AG08395 (cell line): ENCODE measurements around the gene SMC1A.

ENCODE experiments used
- DNase-seq: peaks from one replicate; pipeline ENCODE4 v3.0.0; 2012; ENCODE audit warnings: mixed read lengths, low spot score

Gene SMC1A

DNA sequence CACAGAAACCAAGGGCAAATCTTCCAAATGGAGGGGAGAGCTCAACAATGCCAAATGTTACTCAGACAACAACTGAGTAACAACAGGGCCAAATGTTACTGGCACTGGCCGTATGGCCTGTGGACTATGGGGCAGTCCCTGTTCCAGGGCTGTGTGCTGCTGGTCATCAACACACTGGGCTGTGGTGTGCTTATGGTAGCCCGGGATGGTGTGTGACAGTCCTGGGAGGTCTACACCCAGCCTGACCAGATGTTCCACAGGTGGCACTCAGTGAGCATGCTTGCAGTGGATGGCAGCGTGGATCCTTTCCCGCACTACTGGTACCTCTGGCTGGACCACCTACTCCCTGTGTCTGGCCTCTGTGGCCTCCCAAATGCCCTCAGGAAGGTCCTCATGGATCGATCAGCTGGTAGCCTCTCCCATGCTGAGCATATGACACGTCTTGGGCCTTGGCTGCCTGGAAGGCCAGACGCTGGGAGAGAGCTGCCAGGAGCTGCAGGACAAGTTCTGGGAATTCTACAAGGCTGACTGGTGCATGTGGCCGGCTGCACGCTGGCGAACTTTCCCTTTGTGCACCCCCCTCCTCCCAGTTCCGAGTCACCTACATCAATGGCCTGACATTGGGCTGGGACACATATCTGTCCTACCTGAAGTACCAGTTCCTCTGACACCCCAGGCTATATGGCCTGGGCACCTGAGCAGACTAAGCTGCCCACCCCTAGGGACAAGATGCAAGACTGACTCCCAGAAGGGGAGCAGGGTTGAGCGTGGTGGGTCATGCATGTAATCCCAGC, 81.4 kb downstream of the SMC1A start:
- no peak for DNase-seq

DNA sequence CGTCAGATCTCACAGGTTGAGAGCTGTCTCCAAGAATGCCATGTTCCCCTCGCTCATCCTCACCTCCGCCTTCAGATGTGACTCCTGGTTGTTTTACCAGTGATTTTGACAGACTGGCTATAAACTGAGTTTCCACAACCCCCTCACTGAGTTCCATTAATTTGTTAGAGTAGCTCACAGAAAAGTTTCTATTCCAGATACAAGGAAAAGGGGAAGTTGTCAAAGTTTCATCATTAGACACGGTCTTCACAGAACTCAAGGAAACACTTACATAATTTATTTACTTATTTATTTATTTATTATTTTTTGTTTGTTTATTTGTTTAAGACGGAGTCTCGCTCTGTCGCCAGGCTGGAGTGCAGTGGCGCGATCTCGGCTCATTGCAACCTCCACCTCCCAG, 85.4 kb downstream of the SMC1A start:
- no peak for DNase-seq

DNA sequence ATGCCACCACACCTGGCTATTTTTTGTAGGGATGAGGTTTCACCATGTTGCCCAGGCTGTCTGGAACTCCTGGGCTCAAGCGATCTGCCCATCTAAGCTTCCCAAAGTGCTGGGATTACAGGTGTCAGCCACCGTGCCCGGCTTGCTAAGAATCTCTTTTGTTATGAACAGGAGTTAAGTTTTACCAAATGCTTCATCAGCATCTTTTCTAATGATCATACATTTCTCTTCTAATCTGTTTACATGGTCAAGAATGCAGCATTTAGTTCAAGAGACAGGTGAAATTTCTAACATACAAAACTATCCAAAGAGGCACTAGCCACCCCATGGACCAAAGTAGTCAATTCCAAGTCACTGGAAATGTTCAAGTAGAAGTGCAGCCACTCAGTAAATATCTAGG, 88.6 kb downstream of the SMC1A start:
- no peak for DNase-seq

DNA sequence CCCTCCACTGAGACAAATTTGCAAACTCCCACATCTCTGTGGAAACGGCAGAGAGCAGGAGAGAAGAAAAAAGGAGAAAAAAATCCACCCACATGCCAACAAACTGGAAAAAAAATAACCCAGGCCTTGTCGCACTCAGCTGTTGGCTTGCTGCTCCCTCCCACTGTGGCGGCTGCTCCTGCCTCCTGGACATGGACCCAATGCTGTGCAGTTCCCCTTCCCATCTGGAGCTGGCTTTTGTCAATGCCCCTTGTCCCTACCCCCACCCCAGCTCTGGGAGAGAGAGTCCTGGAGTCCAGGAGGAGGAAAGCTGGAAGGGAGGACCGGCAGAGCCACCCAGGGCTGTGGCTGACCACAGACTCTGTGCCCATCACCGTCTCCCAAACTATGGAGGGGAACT, 90.2 kb downstream of the SMC1A start:
- DNase-seq: no peak

DNA sequence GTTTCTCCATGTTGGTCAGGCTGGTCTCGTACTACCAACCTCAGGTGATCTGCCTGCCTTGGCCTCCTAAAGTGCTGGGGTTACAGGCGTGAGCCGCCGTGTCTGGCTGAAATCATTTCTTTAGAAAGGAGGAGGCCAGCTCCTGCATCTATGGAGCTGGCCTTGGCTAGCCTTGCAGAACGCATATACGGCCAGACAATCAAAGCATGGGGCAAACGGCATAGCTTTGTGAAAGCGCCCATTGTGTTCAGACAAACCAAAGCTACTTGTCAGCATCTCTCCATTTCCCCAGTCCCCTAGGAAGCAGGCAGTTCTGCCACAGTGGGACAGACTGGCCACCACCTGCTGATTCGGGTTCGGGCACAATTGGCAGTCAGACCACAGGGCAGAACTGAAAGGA, 92.1 kb downstream of the SMC1A start:
- DNase-seq: no peak

DNA sequence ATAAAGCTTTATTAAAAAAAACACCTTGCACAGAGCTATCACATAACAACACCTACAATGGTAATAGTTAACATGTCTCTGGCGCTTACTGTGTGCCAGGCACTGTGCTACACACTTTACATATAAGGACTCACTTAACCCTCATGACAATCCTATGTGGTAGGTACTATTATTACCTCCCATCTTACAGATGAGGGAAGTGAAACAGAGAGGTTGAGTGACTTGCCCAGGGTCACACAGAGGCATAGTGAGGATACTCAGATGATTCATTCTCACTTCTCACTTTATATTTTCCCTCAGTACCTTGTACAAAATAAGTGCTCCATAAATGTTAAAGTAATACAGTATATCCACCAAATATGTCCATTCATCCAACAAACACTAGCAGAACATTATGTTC, 97.7 kb downstream of the SMC1A start:
- DNase-seq: no peak
